ENCODE data around the gene HSD11B1. TPM values are rescaled to one million over a fixed set of nuclear protein-coding genes. Genes with fewer than 3 reads are reported as not detected.
A peak's percentile ranks its signal among the peaks of the same experiment; 100 is the strongest.

Gene HSD11B1
- 15.1 TPM in 2 replicates for total RNA-seq

DNA sequence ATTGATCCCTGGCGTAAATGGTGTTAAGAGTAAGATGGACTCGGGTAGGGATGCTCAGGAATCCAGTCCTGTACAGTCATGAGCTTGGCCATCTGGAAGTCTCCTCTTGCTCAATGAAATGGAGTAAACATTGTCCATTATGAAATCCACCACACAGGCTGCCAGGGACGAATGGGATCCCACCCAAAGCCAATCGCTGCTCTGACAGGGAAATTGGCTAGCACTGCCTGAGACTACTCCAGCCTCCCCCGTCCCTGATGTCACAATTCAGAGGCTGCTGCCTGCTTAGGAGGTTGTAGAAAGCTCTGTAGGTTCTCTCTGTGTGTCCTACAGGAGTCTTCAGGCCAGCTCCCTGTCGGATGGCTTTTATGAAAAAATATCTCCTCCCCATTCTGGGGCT is at the start of gene HSD11B1:
TSS of gene HSD11B1 (plus strand) at position 263 of the 400 bp plus-strand sequence. CDS start at position 360, 97 bp downstream.
- H3K9me3 Mint-ChIP-seq: peaks cover 8% of the 10 kb centered on the region
- peaks cover 71% of the 10 kb centered on the region for H3K4me1 Mint-ChIP-seq
- intact Hi-C loops (cut with micrococcal nuclease): loop anchor here (1.0 to 2.0 kb wide), 3 partner anchors 10 to 26 kb away; no protein-coding TSS in a partner anchor
- peak within 1 kb of the TSS; percentile 54 for H3K4me3 Mint-ChIP-seq
- peaks cover 61% of the 10 kb centered on the region for H3K36me3 Mint-ChIP-seq (ENCODE audit: low read depth)
- DNase-seq: no peak
- H3K27me3 Mint-ChIP-seq: no peaks in the 10 kb centered on the region
- peak within 1 kb of the TSS; percentile 91 for H3K27ac Mint-ChIP-seq

DNA sequence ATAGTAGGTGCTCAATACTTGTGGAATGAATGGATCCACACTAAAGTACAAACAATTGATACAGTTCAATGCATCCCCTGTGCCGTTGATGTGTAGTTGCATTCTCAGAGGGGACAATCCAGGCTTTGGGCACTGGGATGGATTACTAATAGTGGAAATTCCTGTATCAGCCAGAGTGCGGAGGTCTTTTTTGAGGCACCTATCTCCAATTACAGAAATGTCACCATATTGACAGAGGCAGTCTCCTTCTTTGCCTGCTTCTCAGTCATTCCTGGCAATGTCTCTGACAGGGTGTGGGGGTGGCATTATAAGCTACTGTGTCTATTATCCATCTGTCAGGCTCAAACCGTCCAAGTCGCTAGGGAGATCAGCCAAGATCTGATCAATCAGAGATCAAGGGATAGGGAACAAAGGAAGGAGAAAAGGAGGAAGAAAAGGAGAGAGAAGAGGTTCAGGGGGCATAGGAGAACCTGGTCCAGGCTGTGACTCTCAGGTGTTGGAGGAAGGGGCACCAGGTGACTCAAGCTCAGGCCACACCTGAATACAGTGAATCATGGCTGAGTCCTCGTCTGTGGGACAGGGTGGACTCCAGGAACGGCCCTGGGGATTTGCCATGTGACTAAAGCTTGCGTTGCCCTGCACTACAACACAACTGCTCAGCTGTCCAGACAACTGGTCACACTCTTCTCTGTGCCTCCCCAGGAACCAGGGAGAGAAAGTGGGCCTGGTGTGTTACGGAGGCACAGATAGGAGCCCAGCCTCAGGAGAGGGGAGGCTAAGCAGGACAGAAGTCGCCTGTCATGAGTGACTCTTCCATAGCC is 49.0 kb upstream of the HSD11B1 start:
- intact Hi-C loops (cut with micrococcal nuclease): no loop called here
- Mint-ChIP-seq H3K4me3 (no peak overlapping the region), H3K4me1 (peaks cover 49% of the 10 kb centered on the region)

DNA sequence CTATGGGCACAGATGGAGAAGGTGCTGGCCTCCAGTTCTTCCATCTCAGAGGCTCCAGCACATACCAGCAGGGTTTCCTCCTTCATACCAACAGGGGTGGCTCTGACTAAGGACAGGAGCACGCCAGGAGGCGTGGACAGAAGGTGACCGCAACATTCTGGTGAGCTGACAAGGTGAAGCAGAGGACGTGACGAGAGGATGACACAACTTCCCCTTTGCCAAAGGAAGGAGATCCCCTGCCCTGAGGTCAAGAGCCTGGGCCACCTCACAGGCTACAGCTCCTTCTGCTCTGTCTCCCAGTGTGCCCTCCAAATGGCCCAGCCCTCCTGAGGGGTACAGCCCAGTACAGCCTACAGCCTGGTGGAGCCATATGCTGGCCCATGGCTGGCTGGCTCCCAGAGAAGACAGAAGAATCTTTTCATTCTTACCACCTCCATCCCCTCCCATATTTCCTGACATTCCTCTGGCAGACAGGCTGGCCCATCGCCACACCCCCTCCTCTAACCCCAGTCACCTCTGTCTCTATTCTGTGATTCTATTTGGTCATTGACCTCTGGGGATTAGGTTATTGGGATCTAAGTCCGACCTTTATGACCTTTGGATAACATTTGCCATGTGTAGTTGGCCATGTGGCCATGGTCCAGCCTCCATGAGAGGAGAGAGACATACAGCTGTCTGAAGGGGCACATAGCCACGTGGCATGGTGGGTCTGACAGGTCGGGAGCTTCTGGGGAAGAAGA is 47.3 kb upstream of the HSD11B1 start:
- Mint-ChIP-seq H3K4me1 (peaks cover 41% of the 10 kb centered on the region), H3K4me3 (no peak overlapping the region), H3K27ac (no peak overlapping the region), H3K27me3 (no peaks in the 10 kb centered on the region), H3K36me3 (ENCODE audit: low read depth) (no peaks in the 10 kb centered on the region), H3K9me3 (no peaks in the 10 kb centered on the region)
- DNase-seq: no peak
- intact Hi-C loops (cut with micrococcal nuclease): no loop called here

More for the DNA sequence above, 49.0 kb upstream of the HSD11B1 start:
- Mint-ChIP-seq H3K27me3 (no peaks in the 10 kb centered on the region), H3K9me3 (no peaks in the 10 kb centered on the region), H3K36me3 (ENCODE audit: low read depth) (no peaks in the 10 kb centered on the region), H3K27ac (no peak overlapping the region)
- no peak for DNase-seq

DNA sequence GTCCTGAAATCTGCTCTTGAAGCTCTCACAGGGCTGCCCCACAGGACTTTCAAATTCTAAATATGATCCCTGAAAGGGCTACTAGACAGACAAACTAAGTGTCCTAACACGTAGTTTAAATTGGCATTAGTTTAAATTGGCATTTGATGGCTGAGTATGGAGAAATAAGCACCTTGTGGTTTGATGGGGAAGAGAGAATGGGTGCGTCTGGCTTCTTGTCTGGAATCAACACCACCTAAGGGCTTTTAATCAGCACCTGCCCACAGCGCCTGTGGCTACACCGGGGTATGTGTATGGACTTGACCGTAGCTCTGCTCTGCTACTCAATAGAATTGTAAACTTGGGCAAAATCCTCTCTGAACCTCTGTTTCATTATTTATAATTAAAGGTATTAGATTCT is 46.7 kb upstream of the HSD11B1 start:
- peaks cover 1% of the 10 kb centered on the region for H3K36me3 Mint-ChIP-seq (ENCODE audit: low read depth)
- no peaks in the 10 kb centered on the region for H3K27me3 Mint-ChIP-seq
- no peak overlapping the region for H3K27ac Mint-ChIP-seq
- no peaks in the 10 kb centered on the region for H3K9me3 Mint-ChIP-seq
- peaks cover 36% of the 10 kb centered on the region for H3K4me1 Mint-ChIP-seq
- DNase-seq: no peak
- intact Hi-C loops (cut with micrococcal nuclease): no loop called here
- H3K4me3 Mint-ChIP-seq: no peak overlapping the region

DNA sequence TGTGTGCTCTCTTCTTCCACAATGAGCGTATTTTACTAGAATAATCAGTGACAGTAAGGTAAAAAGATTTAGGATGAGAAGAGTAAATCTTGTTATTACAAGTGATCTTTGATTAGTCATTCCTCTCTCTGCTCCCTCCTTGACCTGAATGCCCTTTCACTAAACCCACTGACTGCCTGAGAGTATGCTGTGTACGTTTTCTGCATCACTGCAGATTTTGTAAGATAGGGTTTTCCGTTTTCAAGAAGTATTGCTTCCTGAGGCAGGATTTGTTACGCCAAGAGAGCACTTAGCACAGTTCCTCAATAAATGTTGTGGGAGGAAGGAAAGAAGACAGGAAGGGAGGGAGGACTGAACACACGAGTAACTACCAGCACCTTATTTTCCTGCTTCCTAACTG is 44.7 kb upstream of the HSD11B1 start:
- H3K4me1 Mint-ChIP-seq: peaks cover 30% of the 10 kb centered on the region
- H3K9me3 Mint-ChIP-seq: peaks cover 3% of the 10 kb centered on the region
- peaks cover 7% of the 10 kb centered on the region for H3K36me3 Mint-ChIP-seq (ENCODE audit: low read depth)
- DNase-seq: peak; percentile 70
- intact Hi-C loops (cut with micrococcal nuclease): loop anchor here (1.0 kb wide), 2 partner anchors 9 to 13 kb away; no protein-coding TSS in a partner anchor
- H3K27ac Mint-ChIP-seq: peak overlapping the region; percentile 83
- H3K27me3 Mint-ChIP-seq: no peaks in the 10 kb centered on the region
- H3K4me3 Mint-ChIP-seq: peak overlapping the region; percentile 17

DNA sequence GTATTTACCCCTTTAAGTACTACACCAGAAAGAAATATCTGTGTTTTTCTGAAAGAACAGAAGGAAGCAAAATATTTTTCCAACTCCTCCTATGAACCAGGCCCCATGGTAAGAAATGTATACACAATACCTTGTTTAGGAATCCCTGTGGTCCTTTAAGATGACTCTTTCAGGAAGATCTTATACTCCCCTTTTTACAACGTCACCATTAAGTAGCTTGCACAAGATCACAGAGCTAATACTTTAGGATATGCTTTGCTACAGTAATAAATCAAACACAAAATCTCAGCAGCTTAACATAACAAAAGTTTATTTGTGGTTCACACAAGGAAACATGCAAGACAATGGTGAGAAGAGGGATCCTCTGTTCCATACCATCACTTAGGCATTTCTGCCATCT is 43.6 kb upstream of the HSD11B1 start:
- intact Hi-C loops (cut with micrococcal nuclease): no loop called here
- H3K27me3 Mint-ChIP-seq: no peaks in the 10 kb centered on the region
- peaks cover 28% of the 10 kb centered on the region for H3K4me1 Mint-ChIP-seq
- H3K36me3 Mint-ChIP-seq (ENCODE audit: low read depth): peaks cover 8% of the 10 kb centered on the region
- H3K27ac Mint-ChIP-seq: no peak overlapping the region
- peaks cover 6% of the 10 kb centered on the region for H3K9me3 Mint-ChIP-seq
- H3K4me3 Mint-ChIP-seq: no peak overlapping the region
- DNase-seq: no peak

DNA sequence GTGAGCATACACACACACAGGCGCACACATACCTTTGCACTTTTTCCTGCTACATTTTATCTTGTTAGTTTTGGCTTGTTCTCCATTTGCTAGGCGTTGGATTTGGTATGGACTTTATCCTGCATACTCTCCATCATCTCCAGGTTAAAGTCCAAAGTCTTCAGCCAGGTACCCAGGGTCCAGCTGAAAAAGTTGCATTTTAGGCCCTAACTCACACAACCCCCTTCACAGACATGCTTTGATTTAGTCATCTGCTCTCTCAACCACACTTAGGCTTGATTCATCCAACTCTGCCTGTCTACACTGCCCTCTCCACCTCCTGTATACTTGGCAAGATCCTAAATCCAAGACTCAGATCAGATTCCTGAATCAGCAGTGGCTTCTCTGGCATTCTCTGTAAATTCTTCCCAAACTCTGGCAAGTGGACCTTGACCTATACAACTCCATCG is 41.7 kb upstream of the HSD11B1 start:
- H3K9me3 Mint-ChIP-seq: peaks cover 6% of the 10 kb centered on the region
- peaks cover 26% of the 10 kb centered on the region for H3K4me1 Mint-ChIP-seq
- no peak overlapping the region for H3K27ac Mint-ChIP-seq
- H3K36me3 Mint-ChIP-seq (ENCODE audit: low read depth): peaks cover 8% of the 10 kb centered on the region
- H3K27me3 Mint-ChIP-seq: no peaks in the 10 kb centered on the region
- H3K4me3 Mint-ChIP-seq: no peak overlapping the region
- intact Hi-C loops (cut with micrococcal nuclease): no loop called here
- DNase-seq: no peak

DNA sequence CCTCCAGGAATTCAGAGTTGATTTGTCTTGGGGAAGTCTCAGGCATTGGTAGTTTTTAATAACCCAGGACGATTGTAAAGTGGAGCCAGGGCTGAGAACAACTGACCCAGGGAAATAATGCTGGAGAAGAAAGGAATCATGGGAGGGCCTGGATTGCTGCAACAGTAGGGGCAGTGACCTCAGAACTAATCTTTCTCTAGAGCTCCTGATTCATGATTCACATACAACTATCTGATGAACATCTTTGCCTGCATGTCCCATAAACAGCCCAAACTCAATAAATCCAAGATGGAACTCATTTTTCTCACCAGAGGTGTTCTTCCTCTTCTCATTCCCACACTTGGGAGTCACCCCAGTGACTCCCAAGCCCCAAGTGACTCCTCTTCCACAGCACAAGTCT is 37.5 kb upstream of the HSD11B1 start:
- Mint-ChIP-seq H3K4me3 (no peak overlapping the region), H3K27me3 (no peaks in the 10 kb centered on the region), H3K27ac (no peak overlapping the region), H3K9me3 (peaks cover 12% of the 10 kb centered on the region), H3K36me3 (ENCODE audit: low read depth) (peaks cover 17% of the 10 kb centered on the region), H3K4me1 (peaks cover 22% of the 10 kb centered on the region)
- intact Hi-C loops (cut with micrococcal nuclease): no loop called here
- DNase-seq: no peak

DNA sequence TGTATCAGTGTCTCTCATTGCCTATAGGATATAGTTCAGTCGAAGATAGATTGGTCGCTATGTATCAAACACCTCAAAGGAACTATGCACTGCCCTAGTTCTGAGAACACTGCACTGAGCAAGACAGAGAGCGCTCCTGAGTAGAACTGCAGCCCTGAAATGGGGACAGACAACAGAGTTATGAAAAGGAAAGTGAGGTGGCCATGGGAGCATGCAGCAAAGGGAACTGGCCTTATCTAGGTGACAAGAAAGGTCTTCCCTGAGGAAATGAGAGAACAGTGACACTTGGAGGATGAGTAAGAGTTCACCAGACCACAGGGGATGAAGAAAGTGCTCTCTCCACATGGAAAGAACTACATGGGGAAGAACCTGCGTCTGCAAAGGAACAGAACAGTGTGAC is 36.9 kb upstream of the HSD11B1 start:
- Mint-ChIP-seq H3K9me3 (peaks cover 12% of the 10 kb centered on the region), H3K27ac (no peak overlapping the region), H3K4me1 (peaks cover 26% of the 10 kb centered on the region), H3K4me3 (no peak overlapping the region), H3K36me3 (ENCODE audit: low read depth) (peaks cover 17% of the 10 kb centered on the region), H3K27me3 (no peaks in the 10 kb centered on the region)
- intact Hi-C loops (cut with micrococcal nuclease): no loop called here
- no peak for DNase-seq

DNA sequence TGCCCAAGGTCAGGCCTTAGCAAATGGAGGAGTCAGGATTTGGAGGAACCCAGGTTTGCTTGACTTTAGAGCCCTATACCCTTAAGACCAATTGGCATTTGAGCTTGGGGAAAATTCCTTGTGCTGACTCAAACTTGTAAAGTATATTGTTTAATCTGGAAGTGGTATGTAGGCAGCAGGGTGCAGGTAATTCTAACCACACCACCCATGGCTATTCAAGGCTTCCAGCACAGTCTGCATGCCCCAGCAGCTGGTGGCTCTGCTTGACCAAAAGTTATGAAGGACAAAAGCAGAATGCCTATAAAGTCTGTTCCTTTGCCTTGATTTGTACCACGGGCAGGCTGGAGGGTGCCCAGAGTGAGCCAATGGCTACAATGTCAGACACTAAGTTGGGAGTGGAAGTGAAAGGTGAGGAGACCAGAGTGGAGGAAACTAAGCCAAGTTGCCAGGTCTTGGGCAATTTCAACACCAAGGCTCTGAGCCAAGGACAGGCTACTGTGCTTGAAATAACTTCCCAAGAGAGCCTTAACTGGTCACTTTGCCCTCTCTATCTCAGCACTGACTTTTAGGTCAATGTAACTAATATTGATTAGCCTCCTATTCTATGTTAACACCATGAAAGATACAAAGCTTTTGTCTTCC is 34.1 kb upstream of the HSD11B1 start:
- H3K36me3 Mint-ChIP-seq (ENCODE audit: low read depth): peaks cover 12% of the 10 kb centered on the region
- intact Hi-C loops (cut with micrococcal nuclease): no loop called here
- H3K4me3 Mint-ChIP-seq: no peak overlapping the region
- H3K27me3 Mint-ChIP-seq: no peaks in the 10 kb centered on the region
- peaks cover 48% of the 10 kb centered on the region for H3K4me1 Mint-ChIP-seq
- peak overlapping the region; percentile 67 for H3K27ac Mint-ChIP-seq
- peaks cover 5% of the 10 kb centered on the region for H3K9me3 Mint-ChIP-seq
- DNase-seq: no peak

DNA sequence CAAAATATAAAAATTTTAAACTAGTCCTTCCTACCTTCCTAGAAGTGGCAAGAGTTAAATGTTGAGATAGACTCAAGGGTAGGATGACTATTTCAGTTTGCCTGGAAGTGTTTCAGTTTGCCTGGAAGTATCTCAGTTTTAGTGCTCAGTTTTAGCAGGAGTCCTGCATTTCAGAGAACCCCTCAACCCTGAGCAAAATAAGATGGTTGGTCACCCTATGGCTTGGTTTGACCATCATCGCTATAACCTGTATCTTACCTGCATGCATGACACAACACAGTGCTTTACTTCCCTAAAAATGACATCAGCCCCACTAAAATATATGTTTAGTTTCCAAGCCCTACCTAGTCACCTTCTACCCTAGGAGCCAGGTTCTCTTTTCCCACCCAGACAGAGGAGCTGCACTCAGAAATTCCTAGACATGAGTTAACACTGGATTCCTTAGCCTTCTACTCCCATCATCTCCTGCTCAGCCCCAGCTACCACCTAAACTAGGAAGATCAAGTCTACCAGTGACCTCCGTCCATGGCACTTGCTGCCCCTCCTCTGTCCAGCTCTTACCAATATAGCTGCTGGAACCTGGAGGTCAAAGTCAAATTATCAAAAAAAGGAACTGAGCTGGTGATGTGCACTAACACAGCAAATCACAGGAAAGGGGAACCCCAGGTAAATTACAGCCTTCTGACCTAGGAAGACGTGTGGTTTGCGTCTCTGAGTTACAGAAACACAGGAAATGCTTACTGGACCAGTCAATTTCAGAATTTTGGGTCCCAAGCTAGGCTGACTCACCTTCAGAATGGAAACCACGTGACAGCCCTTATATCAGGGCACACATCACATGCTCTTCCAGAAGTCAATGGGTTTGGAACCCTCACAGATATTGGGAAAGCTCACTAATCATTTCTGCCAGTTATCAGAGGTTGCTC is 31.7 kb upstream of the HSD11B1 start:
- H3K9me3 Mint-ChIP-seq: peaks cover 5% of the 10 kb centered on the region
- intact Hi-C loops (cut with micrococcal nuclease): loop anchor here (1.0 kb wide), 6 partner anchors 13 to 79 kb away; no protein-coding TSS in a partner anchor
- peak; percentile 86 for DNase-seq
- peaks cover 4% of the 10 kb centered on the region for H3K27me3 Mint-ChIP-seq
- peaks cover 66% of the 10 kb centered on the region for H3K4me1 Mint-ChIP-seq
- peak overlapping the region; percentile 89 for H3K4me3 Mint-ChIP-seq
- H3K36me3 Mint-ChIP-seq (ENCODE audit: low read depth): peaks cover 33% of the 10 kb centered on the region
- H3K27ac Mint-ChIP-seq: peak overlapping the region; percentile 96

DNA sequence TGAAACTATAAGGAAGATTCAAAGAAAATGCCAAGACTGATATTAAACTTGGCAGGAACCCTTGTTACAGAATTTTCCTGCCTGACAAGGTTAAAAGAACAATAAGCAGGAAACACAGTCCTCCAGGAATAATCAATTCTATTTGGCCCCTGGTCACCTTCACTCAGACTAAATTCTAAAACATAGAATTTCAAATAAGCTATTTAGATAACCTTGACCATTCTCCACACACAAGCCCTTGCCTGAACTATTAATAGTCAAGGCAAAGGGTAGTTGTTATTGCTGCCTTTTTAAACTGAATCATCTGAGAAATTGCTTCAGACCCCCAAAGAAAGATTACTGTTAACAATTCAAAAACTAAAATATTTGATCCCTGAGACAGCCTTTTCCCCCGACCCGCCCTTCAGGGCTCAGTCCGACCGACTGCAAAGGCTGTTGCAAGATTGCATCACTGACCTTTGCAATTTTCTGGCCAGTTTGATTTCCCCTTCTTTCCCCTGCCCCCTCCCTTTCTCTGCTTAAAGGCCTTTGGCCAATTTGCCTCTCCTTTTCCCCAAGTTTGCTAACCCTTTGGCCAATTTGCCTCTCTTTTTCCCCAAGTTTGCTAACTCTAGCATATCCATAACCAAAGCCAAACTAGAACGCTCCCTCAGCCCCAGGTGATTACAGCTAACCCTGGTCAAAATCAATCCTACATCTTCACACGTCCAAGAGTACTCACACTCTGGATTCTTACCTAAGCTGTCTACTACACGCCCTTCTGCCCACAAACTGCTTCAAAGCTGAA is 30.8 kb upstream of the HSD11B1 start:
- H3K27me3 Mint-ChIP-seq: peaks cover 4% of the 10 kb centered on the region
- peak overlapping the region; percentile 96 for H3K27ac Mint-ChIP-seq
- peak overlapping the region; percentile 89 for H3K4me3 Mint-ChIP-seq
- no peak for DNase-seq
- intact Hi-C loops (cut with micrococcal nuclease): loop anchor here (1.0 kb wide), 6 partner anchors 14 to 78 kb away; no protein-coding TSS in a partner anchor
- H3K4me1 Mint-ChIP-seq: peaks cover 72% of the 10 kb centered on the region
- H3K9me3 Mint-ChIP-seq: peaks cover 5% of the 10 kb centered on the region
- H3K36me3 Mint-ChIP-seq (ENCODE audit: low read depth): peaks cover 36% of the 10 kb centered on the region

Measured in activated CD4-positive, alpha-beta T cell treated with anti-CD3 and anti-CD28 coated beads, Interleukin-2, amount 10 ng/mL, durations not matched to agents 24 days and 14 days (primary cell).